Measurements from ENCODE around the gene BAG5.
A peak's percentile ranks its signal among the peaks of the same experiment; 100 is the strongest.
"Not testable (repeated sequence)": the region's sequence is repeated elsewhere in the genome, so short reads cannot be mapped to it uniquely, and the experiment has no call there.

Gene BAG5

DNA sequence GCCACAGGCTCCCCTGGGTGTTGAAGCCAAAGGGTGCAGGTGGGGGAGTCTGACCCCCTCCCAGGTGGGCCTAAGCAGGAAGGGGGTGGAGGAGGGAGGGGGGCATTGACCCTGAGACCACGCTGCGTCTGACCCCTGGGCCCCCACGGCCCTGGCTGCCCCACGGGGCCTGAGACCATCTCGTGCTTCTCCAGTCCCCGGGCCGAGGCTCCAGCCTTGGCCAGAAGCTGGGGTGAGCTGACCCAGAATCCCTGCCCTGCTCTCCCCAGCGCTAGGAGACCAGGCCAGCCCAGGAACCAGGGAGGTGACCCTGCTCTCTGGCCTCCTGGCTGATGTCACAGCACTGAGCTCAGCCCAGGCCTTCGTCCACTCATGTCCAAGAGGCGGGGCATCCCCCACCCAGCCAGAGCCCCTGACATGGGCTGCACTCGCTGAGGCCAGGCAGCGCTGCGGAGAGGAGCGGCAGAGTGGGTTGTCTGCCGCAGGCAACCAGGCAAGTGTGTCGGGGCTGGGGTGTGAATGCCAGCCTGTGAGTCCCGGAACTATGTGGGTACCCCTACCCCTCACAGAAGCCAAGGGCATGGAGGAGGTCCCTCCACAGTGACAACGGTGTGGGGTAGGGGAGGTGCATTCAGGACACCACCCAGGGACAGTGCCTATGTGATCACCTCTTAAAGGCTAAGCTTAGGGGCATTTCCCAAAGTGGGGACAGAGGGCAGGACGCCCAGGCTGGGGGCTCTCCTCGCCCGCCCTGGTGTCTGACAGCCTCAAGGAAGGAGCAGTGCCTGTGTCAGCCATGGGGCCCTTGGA lies 27.2 kb downstream of the BAG5 start:
- DNase-seq (ENCODE audit: low read depth in 1 of 2, low spot score in 1 of 2): no peak

DNA sequence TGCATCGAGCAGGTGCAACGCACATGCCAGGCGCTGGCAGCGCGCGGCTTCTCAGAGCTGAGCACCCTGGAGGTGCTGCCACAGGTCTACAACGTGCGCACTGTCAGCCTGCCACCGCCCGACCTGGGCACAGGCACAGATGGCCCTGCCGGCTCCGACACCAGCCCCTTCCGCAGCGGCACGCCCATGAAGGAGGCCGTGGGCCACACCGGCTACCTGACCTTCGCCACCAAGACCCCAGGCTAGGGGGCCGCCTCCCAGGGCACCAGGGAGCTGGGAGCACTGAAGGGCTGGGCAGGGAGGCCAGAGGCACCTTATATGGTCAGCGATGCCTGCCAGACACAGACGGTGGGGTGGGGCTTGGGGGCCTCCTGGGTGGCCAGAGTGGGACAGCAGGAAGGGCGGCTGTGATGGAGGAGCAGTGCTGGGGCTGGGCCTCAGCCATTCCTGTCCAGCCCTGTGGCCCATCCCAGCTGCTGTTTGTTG lies 27.8 kb downstream of the BAG5 start:
- DNase-seq (ENCODE audit: low read depth in 1 of 2, low spot score in 1 of 2): no peak

DNA sequence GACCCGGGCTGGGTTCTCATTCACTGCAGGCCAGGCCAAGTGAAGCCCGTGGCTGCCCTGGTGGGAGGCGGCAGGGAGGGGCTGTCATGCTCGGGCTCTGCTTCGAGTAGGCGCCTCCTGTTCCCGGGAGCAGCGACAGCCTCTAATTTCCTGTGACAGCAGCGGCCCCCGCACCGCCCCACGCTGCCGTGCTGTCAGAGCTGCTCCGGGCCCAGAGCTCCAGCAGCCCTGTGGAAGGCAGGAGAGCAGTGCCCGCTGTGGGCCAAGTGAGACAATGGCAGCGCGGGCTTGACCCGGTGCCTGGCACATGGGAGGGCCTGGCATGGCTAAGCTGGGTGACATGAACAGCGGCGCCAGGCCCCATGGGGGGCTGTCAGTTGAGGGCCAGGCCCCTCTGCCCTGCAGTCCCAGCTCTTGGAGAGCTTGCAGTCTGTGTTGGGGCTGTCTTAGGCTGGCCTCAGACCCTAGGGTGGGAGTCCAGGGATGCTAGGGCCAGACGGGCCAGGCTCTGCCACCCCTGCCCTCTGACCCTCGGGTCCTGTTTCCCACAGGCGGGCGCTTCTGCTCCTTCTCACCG lies 28.4 kb downstream of the BAG5 start:
- DNase-seq (ENCODE audit: low read depth in 1 of 2, low spot score in 1 of 2): no peak

DNA sequence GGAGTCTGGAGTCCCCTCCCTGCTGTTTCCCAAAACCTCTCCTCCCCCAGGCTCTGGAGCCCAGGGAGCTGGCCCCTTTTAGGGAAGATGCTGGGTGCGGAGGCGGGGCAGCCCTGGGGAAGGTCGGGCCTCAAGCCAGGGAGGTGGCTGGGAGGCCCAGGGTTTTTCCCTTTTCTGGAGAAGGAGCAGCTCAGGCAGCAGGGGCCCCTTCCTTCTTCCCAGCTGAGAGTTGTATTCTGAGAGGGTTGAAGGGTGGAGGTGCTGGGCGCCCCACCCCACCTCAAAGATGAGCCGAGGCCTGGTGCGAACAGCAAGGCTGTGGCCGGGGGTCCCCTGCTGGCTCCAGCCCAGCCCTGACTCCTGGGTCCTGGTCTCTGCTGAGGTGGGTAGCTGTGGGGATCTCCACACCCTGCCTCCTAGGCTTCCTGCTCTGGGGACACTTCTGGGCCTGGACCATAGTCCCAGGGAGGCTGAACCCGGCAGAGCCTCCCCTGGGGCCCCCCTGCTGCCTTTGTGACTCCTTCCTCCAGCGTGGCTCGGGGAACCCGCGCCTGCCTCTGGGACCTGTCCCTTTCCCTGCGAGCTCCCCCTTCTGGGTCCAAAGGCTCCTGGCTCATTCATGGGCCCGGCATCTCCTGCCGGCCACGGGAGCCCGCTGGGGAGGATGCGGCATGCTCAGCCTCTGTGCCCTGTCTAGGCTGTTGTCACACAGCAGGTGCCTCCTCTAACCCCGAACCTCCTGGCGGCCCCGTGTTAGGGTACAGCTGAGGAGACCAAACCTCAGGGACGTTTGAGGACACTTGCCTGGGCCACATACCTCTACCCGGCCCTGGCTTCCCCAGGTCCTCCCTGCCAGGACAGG lies 29.1 kb downstream of the BAG5 start:
- no peak for DNase-seq (ENCODE audit: low read depth in 1 of 2, low spot score in 1 of 2)

DNA sequence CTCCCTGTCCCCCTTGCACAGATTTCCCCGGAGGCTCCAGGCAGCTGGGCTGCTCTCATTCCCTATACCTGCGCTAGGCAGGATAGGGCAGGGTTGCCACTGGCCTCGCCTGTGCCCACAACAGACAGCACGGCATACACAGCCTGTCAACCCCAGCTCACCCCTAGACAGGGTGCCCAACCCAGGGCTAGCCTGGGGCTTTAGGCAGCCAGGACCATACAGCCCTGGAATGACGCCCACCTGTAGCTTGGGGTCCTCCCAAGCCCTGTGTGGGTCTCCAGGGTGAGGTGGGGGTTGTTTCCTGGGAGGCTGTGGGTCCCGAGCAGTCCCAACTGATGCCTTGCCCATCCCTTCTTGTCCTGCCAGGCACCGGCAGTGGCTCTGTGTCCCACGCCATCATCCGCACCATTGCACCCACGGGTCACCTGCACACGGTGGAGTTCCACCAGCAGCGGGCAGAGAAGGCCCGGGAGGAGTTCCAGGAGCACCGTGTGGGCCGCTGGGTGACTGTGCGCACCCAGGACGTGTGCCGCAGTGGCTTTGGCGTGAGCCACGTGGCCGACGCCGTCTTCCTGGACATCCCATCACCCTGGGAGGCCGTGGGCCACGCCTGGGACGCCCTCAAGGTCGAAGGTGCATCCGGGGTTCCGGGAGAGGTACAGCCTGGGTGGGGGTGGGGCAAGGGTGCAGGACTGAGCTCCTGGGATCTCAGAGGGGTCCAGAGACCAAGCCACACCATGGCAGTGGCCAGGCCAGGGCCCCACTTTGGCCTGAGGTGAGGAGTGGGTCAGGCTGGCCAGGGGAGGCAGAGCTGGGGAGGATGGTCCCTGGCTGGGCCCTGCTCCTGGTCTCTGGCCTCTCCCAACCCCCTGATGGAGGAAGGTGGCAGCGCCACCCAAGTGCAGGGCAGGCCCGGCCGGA lies 30.0 kb downstream of the BAG5 start:
- no peak for DNase-seq (ENCODE audit: low read depth in 1 of 2, low spot score in 1 of 2)

DNA sequence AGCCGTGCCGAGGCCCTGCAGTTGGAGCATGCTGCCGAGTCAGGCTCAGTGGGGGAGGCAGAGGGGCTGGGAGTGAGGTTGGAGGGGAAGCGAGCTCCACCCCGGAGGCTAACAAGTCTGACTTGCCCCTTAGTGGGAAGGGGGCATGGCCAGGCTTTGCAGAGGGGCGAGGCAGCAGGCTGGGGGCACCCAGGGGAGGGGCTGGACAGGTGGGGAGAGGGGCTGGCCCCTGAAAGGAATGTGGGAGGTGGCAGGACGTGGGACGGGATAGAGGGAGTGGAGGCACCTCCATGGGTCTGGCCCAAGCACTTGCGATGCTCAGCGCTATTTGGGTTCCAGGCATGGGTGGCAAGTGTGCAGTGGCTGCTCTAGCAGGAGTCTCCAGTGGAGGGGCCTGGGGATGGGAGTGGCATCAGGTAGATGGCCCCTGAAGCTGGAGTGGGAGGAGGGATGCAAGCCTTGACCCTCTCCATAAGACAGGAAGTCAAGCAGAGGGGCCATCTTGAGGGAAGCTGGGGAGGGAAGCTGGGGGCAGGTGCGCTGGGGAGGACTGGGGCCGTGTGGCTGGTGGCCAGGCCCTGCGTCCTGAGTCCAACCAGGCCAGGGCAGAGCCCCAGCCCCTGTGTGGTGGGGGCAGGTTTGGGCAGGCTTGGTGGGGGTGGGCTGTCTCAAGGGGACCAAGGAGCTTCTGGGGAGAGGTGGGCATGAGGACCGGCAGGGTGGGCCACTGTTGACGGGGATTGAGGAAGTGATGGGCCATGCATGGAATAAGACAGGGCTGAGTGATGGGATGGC lies 30.8 kb downstream of the BAG5 start:
- no peak for DNase-seq (ENCODE audit: low read depth in 1 of 2, low spot score in 1 of 2)

DNA sequence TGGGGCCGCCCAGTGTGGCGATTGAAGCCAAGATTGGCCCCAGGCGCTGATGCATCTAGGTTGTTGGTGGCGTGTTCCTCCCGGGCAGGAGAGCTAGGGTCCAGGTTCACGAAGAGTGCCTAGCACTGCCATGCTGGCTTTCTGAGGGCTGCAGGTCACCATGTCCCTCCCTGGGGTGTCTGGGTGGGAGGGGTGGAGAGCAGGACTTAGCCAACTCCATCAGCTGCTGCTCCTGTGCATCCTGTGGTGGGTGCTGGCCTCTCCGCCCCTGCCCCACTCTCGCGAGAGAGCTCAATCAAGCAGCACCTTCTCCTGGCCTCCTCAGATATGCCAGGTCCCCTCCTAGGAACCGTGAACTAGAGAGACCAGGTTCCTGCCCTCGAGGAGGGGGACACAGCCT lies 31.6 kb downstream of the BAG5 start:
- no peak for DNase-seq (ENCODE audit: low read depth in 1 of 2, low spot score in 1 of 2)

DNA sequence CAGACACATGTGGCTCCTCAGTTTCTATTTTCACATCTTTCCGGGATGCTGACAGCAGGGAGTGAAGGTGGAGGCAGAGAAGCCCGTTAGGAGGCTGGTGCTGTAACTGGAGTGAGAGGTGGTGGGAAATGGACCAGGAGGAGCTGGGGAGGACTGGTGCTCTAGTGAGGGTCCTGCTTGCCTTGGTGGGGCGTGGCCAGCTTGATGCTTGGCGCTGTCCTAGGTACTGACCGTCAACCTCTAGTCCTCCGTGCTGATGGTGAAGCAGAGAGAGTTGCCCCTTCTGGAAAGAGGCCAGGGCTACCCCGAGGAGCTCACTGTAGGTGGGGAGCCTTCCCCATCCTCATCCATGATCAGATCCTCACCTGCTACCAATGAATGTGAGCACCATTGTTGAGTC lies 32.1 kb downstream of the BAG5 start:
- DNase-seq (ENCODE audit: low read depth in 1 of 2, low spot score in 1 of 2): no peak

DNA sequence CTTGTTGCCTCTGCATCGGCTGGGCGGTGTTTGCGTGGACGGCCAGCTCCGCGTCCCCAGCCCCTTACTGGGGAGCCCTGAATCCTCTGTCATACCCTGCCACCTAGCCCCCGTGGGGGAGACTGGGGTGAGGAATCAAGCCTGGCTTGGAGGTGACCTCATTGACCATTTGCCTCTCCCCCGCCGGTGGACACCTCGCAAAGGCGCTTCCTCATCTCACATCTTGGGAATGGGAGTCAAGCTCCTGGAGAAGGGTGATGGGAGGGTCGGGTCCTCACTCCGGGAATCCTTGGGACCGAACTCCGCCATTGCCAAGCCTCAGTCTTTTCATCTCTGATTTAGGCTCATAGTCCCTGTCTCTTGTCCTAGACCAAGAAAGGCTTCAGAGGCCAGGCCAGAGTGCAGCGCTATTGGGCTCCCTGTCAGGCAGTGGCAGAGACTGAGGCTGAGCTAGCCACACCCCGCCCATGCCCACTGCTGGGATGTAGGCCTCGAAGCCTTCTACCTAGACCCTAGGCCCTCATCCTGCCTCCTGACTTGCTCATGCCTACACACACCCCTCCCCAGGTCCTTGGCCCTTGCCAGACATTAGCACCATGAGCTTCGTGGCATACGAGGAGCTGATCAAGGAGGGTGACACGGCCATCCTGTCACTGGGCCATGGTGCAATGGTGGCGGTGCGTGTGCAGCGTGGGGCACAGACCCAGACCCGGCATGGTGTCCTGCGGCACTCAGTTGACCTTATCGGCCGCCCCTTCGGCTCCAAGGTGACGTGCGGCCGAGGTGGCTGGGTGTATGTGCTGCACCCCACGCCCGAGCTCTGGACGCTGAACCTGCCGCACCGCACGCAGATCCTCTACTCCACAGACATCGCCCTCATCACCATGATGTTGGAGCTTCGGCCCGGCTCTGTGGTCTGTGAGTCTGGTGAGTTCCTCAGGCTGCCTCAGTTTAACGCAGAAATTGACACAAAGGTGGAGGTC lies 32.8 kb downstream of the BAG5 start:
- DNase-seq (ENCODE audit: low read depth in 1 of 2, low spot score in 1 of 2): no peak

DNA sequence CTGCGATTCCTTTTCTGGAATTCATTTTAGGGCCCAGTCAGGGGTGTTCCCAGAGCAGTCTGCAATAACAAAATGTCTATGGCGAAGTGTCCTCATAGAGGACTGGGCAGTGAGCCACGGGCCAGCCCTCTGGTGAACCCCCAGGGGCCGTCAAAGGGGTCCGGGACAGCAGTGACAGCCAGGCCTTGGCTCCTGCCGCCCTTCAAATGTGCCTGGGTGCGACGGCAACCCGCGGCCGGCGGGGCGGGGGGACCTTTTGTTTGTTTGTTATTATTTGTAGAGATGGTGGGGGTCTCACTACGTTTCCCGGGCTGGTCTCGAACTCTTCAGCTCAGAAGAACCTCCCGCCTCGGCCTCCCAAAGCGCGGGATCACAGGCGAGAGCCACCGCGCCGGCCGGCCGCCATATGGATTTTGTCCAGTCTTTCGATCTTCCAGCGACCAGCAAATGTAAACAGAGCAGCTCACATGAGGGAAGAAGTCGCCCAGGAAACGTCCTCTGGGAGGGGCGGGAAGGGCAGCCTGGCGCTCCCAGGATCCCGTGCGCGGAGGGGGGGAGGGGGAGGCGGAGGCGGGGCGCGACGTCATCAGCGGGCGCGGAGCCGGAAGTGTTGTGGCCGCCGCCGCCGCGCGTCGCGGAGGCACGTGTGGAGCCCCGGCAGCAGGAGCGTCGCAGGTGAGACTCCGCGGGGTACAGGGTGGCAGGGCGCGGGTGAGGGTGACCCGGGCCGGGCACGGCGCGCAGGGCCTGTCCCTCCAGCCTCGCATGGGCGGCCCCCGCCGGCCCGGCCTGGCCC lies 33.7 kb downstream of the BAG5 start, which contains the start of gene TRMT61A:
Gene TRMT61A, plus strand, starts transcription at position 610 of the 796 bp plus-strand sequence. CDS start 783 bp downstream, outside the sequence.
- peak; percentile 64 to 73 for DNase-seq (ENCODE audit: low read depth in 1 of 2, low spot score in 1 of 2)

DNA sequence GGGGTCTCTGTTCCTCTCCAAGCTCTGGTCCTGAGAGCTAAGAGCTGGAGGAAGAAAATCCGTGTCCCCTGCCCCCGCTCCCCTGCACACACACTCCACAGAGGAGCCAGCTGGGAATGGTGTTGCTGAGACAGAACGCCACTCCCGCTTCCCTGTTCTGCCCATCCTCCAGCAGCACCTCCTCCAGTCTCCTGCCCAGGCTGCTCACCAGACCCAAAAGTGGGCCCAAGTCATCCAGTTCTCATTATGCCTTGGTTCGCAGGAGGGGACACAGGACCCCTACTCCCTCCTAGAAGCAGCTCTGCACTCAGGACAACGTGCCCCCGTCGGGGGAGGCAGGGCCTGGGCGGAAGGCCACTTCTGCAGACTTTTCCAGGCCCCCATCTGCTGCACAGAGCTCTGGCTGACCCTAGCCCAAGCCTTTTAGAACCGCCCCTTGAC lies 34.3 kb downstream of the BAG5 start:
- DNase-seq (ENCODE audit: low read depth in 1 of 2, low spot score in 1 of 2): no peak

DNA sequence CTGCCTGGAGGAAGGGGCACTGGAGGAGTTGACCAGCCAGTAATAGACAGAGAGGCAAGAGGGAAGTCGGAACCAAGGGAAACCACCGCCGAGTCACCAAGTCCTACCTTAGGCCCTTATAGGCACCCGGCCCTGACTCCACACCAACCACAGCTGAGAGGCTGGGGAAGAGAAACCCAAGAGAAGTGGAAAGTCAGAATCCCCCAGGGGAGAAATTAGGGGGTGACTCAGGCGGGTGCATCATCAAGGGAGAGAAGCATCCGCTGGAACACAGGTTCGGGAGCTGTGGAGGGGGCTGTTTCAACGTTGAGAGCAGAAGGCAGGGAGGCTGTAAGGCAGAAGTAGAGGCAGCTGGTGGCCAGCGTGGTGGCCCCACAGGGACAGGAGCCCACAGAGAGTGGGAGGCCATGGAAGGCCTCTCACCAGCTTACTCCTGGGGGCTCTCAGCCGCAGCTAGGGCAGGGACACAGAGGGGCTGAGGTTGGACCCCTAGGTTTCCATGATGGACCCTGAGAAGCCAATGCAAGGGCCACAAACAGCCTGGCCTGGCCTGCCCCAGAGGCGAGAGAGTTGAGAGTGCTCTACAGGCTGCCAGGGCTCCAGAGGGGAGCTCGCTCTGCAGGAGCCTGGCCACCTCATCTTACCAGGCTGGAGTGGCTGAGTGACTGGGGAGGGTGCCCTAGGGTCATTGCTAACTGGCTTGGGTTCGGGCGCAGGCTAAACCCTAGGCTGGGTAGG lies 34.9 kb downstream of the BAG5 start:
- no peak for DNase-seq (ENCODE audit: low read depth in 1 of 2, low spot score in 1 of 2)

DNA sequence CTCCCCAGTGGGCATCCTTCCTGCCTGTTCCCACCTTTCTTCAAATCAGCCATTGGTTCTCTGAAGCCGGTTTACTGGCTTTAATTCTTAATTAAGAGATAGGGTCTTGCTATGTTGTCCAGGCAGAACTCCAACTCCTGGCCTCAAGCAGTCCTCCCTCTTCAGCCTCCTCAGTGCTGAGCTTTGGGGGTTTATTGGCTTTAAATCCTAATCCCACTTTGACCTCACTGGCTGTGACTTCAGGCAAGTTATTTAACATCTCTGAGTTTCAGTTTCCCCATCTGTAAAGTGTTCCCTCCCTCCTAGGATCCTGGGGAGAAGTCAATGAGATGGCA lies 35.6 kb downstream of the BAG5 start:
- DNase-seq (ENCODE audit: low read depth in 1 of 2, low spot score in 1 of 2): no peak

DNA sequence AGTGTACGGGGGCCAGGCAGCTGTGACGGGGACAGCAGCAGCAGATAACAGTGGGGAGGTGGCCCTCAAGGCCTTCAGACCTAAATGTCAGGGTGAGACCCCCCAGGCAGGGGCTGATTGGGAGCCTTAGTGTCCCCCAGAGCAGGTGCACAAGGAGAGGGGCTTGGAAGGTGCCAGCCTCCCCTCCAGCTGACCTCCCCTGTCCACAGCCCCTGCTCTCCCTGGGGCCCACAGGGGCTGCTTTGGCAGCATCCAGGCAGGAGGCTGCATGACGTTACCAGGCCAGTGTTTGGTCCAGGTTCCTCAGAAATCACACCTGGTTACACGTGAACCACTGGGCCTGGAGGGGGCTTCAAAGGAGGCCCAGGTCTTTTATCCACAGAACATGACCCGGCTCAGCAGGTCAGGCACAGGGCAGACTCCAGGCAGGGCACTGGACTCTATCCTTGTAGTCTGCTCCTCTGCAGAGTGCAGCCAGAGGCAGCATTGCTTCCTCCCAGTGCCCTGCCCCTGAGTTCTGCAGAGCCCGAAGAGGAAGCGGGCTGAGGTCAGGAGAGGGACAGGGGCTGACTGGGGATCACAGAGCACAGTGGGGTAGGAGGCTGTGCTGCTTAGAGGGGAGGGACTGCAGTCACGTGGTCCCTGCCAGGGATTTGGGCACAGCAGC lies 36.1 kb downstream of the BAG5 start:
- no peak for DNase-seq (ENCODE audit: low read depth in 1 of 2, low spot score in 1 of 2)

DNA sequence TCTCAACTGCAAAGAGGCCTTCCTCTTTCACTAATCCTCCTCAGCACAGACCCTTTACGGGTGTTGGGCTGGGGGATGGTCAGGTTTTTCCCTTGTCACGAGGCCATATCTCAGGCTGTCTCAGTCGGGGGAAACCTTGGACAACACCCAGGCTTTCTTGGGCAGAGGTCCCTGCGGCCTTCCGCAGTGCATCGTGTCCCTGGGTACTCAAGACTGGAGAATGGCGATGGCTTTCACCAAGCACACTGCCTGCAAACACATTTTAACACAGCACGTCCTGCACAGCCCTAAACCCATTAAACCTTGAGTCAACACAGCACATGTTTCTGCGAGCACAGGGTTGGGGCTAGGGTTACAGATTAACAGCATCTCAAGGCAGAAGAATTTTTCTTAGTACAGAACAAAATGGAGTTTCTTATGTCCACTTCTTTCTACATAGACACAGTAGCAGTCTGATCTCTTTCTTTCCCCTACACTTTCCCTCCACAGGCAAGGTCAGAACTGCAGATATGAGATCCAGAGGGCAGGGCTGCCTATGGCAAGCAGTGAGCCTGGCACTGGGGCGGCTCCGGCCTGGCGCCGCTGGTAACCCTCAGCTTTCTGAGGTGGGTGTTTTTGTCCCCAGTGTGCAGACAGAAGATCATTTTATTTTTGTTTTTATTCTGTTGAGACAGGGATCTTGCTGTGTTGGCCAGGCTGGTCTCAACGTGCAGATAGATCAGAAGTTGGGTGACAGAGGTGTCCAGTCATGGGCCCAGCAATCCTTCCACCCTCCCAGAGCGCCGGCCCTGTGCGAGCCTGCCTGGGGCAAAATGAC lies 36.8 kb downstream of the BAG5 start:
- not testable (repeated sequence) for DNase-seq (ENCODE audit: low read depth in 1 of 2, low spot score in 1 of 2)

Measured in stimulated activated CD4-positive, alpha-beta T cell treated with anti-CD3 and anti-CD28 coated beads, Interleukin-15, amount 100 ng/mL, for 1 hour (primary cell).